Esophagus muscularis mucosa (tissue), 4 donors: ENCODE results near the gene LRRC8C. TPM values are rescaled to one million over a fixed set of nuclear protein-coding genes. Genes with fewer than 3 reads are reported as not detected.

ENCODE experiments used
- DNase-seq: peaks from one replicate; pipeline ENCODE4 v3.0.0-alpha.2; 2017; ENCODE audit errors: extremely low spot score
- H3K27ac ChIP-seq, 4 donors: fragments of 200-600 bp; sonication (generic); replicated peaks in 1 of 4; 1 replicate in 3 of 4; 2 replicates in 1 of 4; pipeline ENCODE4 v1.5.1; 2016 to 2019; ENCODE audit warnings: mild to moderate bottlenecking in 1 of 4
- H3K27me3 ChIP-seq, 4 donors: fragments of 200-600 bp; sonication (generic); one replicate each; pipeline versions ENCODE4 v1.5.1 to v1.6.0; 2016 to 2019
- H3K36me3 ChIP-seq, 4 donors: fragments of 200-600 bp; sonication (generic); one replicate each; pipeline ENCODE4 v1.5.1; 2016 to 2019
- H3K4me1 ChIP-seq, 4 donors: fragments of 200-600 bp; sonication (generic); one replicate each; pipeline ENCODE4 v1.5.1; 2016 to 2019
- H3K4me3 ChIP-seq, 4 donors: fragments of 200-600 bp; sonication (generic); 1 replicate in 2 of 4; 2 replicates in 2 of 4; pipeline ENCODE4 v1.5.1; 2016 to 2019; ENCODE audit warnings: mild to moderate bottlenecking in 4 of 4, moderate library complexity in 1 of 4
- H3K9me3 ChIP-seq, 4 donors: fragments of 200-600 bp; sonication (generic); 1 replicate in 3 of 4; 2 replicates in 1 of 4; pipeline ENCODE4 v1.5.1; 2016 to 2019
- EP300 ChIP-seq: sonication (generic); formaldehyde crosslinking; IDR thresholded peaks from one replicate; pipeline ENCODE4 v1.6.1; 2017; ENCODE audit warnings: antibody characterized with exemption
- POLR2A ChIP-seq: fragments of 450-650 bp; IDR thresholded peaks from one replicate; pipeline ENCODE4 v1.6.1; 2017; ENCODE audit warnings: antibody characterized with exemption, moderate library complexity, mild to moderate bottlenecking, low read depth
- POLR2AphosphoS5 ChIP-seq, 2 donors: sonication (generic); formaldehyde crosslinking; IDR thresholded peaks; one replicate each; pipeline ENCODE4 v1.6.1; 2017; ENCODE audit warnings: antibody characterized with exemption in 2 of 2
- WGBS: methylation state at CpG from one replicate; pipeline ENCODE4 v1.1.5; 2018; 5-methylcytosine and 5-hydroxymethylcytosine counted together
- intact Hi-C: fragments of 100-400 bp; cut with DNase I; formaldehyde crosslinking; loops from one replicate; pipeline ENCODE4 v1.15.1; 2023
- total RNA-seq, 4 donors: library from RNA; depleted of rRNA; stranded (reverse); fragments of >200 nt; gene quantifications; one replicate each; pipeline versions ENCODE4 v1.1.0 to v1.2.1, GENCODE V29; 2016
- TF ChIP-seq, protein P1 (sequence below), 3 experiments: fragments of 200-600 bp in 2 of 3; fragments of 450-650 bp in 1 of 3; sonication (generic) in 2 of 3; IDR thresholded peaks; one replicate each; pipeline ENCODE4 v1.5.1; 2017 to 2019; ENCODE audit warnings: antibody characterized with exemption in 3 of 3, mild to moderate bottlenecking in 2 of 3, moderate library complexity in 1 of 3

Gene LRRC8C
- total RNA-seq, 4 donors from 2014 or later = 5.8 to 8.9 (median 7.4) TPM

DNA sequence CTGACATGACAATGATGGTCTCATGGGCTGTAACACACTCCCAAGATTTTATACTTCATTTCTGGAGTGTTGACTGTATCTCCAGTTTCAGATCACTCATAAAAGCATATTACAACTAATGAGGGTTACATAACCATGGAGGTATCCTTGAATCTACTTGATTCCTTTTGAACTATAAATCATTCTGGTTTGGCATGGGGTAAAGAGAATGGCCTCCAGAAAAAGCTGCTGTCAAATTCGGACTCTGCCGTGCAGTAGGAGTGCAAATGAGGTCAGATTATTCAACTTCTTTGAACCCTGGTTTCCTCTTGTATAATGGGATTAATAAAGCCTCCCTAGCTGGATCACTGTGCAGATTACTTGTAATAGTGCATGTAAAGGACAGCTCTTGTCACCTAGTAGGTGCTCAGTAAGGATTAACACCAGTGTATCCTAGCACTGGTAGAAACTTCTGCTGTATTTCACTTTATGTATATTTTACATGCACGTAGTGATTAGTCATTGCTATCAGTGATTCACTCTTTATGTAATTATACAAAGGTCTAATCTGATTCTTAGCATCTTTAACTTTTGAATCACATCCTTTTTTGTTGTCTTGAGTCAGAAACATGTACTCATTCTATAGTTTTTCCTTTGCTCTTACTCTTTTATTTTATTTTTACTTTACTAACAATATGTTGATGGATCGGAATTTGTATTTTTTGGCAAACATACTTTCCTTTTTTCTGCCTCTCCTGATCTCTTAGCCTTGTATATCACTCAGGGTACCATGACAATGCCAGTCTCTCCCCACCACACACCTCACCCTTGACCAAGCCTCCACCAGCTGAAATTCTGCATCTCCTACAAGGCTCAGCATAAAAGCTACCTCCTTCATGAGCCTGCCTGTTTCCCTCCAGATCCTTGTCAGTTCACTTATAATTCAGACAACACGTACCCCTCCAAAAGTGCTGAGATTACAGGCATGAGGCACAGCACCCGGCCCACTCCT is 3.2 kb downstream of the LRRC8C start:
- 68% methylated on average over 6 of the region's 6 CpGs for WGBS
- Histone ChIP-seq H3K36me3 (no peaks in the 10 kb centered on the region), H3K4me1 (peaks cover 8 to 26% (median 26%) of the 10 kb centered on the region in 4 donors), H3K27ac (peak overlapping the region in 1 of 4 donors; percentile 10), H3K9me3 (no peaks in the 10 kb centered on the region), H3K4me3 (no peak overlapping the region), H3K27me3 (no peaks in the 10 kb centered on the region)
- no peak for DNase-seq
- intact Hi-C loops = loop anchor here (10.0 kb wide), 1 partner anchor 359 kb away; the partner anchor contains the start of gene ZNF326
- TF ChIP-seq POLR2A (no peak), EP300 (no peak), POLR2AphosphoS5 (IDR thresholded peaks at IDR 0.05) (no peak)
- TF ChIP-seq, protein P1, sequence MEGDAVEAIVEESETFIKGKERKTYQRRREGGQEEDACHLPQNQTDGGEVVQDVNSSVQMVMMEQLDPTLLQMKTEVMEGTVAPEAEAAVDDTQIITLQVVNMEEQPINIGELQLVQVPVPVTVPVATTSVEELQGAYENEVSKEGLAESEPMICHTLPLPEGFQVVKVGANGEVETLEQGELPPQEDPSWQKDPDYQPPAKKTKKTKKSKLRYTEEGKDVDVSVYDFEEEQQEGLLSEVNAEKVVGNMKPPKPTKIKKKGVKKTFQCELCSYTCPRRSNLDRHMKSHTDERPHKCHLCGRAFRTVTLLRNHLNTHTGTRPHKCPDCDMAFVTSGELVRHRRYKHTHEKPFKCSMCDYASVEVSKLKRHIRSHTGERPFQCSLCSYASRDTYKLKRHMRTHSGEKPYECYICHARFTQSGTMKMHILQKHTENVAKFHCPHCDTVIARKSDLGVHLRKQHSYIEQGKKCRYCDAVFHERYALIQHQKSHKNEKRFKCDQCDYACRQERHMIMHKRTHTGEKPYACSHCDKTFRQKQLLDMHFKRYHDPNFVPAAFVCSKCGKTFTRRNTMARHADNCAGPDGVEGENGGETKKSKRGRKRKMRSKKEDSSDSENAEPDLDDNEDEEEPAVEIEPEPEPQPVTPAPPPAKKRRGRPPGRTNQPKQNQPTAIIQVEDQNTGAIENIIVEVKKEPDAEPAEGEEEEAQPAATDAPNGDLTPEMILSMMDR (IDR thresholded peaks at IDR 0.05) = no peak

DNA sequence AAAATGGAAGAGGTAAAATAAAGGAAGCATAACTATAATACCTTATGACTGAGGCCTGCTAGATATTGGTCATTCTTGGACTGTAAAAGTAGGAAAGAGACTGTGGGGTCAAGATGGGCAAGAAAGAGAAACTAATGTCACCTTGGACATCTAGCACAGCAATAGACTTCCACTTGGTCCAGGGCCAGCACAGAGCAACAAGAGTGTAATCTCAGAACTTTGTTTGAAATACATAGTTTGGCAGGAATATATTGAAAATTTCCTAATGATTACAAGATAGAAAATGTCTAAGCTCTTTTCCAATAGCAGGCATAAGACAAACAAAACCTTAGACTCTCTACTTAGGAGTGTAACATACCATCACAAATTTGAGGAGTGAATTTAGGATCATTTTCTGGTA is 4.6 kb downstream of the LRRC8C start:
- no peaks in the 10 kb centered on the region for H3K36me3 ChIP-seq
- intact Hi-C loops = loop anchor here (10.0 kb wide), 1 partner anchor 357 kb away; the partner anchor contains the start of gene ZNF326
- no peaks in the 10 kb centered on the region for H3K27me3 ChIP-seq
- H3K4me1 ChIP-seq = peaks cover 8 to 15% (median 12%) of the 10 kb centered on the region in 4 donors
- no peaks in the 10 kb centered on the region for H3K9me3 ChIP-seq
- no peak overlapping the region for H3K4me3 ChIP-seq
- no peak for TF ChIP-seq EP300
- no peak for TF ChIP-seq POLR2AphosphoS5 (IDR thresholded peaks at IDR 0.05)
- TF ChIP-seq, protein P1 (IDR thresholded peaks at IDR 0.05) = no peak
- no peak for TF ChIP-seq POLR2A
- no peak for DNase-seq
- no peak overlapping the region for H3K27ac ChIP-seq

DNA sequence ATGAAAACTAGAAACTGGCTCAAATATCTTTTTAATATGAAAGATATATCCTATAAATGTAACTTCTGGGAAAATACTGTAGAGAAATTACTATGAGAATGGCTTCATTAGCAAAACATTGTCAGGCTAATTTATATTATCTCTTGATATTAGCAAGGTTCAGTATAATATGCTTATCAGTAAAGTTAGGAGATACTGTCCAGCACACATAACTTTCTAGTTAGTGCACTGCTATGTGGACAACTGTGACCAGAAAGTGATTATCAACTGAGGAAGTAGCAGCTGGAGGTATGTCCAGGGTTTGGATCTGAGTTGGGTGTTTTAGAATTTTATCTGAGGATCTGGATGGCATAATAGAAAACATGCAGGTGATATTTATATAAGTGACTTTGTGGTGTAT is 7.5 kb downstream of the LRRC8C start:
- TF ChIP-seq POLR2AphosphoS5 (IDR thresholded peaks at IDR 0.05) = no peak
- TF ChIP-seq POLR2A = no peak
- TF ChIP-seq EP300 = no peak
- TF ChIP-seq, protein P1 (IDR thresholded peaks at IDR 0.05) = no peak
- Histone ChIP-seq H3K9me3 (no peaks in the 10 kb centered on the region), H3K27me3 (no peaks in the 10 kb centered on the region), H3K4me3 (no peak overlapping the region), H3K27ac (no peak overlapping the region), H3K4me1 (peaks cover 0 to 8% (median 0%) of the 10 kb centered on the region in 4 donors), H3K36me3 (no peaks in the 10 kb centered on the region)
- intact Hi-C loops = no loop called here
- DNase-seq = no peak

DNA sequence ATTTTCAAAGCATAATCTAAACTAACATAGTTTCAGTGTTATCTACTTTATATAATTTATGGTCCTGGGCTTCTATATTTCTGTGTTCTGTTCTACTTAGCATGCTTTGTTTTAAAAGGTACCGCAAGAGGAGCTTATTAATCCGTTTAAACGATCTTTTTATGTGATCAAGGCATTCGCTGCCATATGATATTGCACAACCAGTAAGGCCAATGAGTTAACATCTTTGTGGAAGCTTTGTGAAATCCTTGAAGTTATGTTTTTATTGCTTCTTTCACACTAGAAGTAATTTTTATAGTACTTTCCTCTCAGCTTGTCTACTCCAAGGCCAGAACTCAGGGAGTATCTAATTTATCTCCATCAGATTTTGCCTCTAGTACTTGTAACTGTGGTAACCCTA is 8.9 kb downstream of the LRRC8C start:
- H3K4me1 ChIP-seq = peaks cover 0 to 8% (median 0%) of the 10 kb centered on the region in 4 donors
- intact Hi-C loops = no loop called here
- no peaks in the 10 kb centered on the region for H3K27me3 ChIP-seq
- no peak overlapping the region for H3K4me3 ChIP-seq
- WGBS = 90% methylated on average over 4 of the region's 4 CpGs
- no peaks in the 10 kb centered on the region for H3K36me3 ChIP-seq
- no peak overlapping the region for H3K27ac ChIP-seq
- no peak for TF ChIP-seq POLR2A
- TF ChIP-seq POLR2AphosphoS5 (IDR thresholded peaks at IDR 0.05) = no peak
- TF ChIP-seq EP300 = no peak
- TF ChIP-seq, protein P1 (IDR thresholded peaks at IDR 0.05) = no peak
- DNase-seq = no peak
- H3K9me3 ChIP-seq = no peaks in the 10 kb centered on the region
